ENCODE measurements around the gene SRGAP3. TPM values are rescaled to one million over a fixed set of nuclear protein-coding genes. Genes with fewer than 3 reads are reported as not detected.

Gene SRGAP3
- total RNA-seq, 4 donors from 2014 or later: 13.7 to 27.7 (median 18.5) TPM

- H3K4me3 ChIP-seq (ENCODE audit: low read depth, poor library complexity, severe bottlenecking): no peak overlapping the region
- intact Hi-C loops (cut with DNase I; ENCODE audit: low total_unique reads): no loop called here
- 83 to 100% methylated on average over 1 of the region's 1 CpG for WGBS, 2 donors
- TF ChIP-seq POLR2A (IDR thresholded peaks at IDR 0.05) (no peak), CTCF (IDR thresholded peaks at IDR 0.05) (no peak)
- DNase-seq (ENCODE audit: low spot score in 2 of 2): no peak
Observed at GRCh38 chr3:9081184-9081818, 168.1 kb downstream of the SRGAP3 start.

DNA sequence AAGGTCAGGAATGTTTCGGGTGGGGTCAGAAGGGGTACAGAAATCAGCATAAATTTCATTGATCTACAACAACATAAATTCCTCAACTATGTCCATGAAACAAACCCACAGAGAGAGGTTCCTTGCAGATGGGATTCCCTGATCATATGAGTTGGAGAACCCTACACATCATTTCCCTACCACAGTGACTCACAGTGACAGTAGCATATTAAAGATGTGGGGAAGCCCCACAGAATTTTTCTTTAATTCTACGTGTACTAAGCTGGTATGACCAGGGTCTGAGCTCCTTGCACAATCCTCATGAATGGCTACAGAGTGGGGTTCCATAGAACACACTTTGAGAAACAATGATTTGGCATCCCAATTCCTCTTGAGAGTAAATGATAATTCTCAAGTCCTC lies 169.3 kb downstream of the SRGAP3 start:
- DNase-seq (ENCODE audit: low spot score in 2 of 2): peak in 1 of 2 donors; percentile 6
- 76 to 78% methylated on average over 2 of the region's 2 CpGs for whole genome bisulfite sequencing, 2 donors
- intact Hi-C loops (cut with DNase I; ENCODE audit: low total_unique reads): no loop called here
- TF ChIP-seq CTCF (IDR thresholded peaks at IDR 0.05): no peak
- no peak for TF ChIP-seq POLR2A (IDR thresholded peaks at IDR 0.05)
- H3K4me3 ChIP-seq (ENCODE audit: low read depth, poor library complexity, severe bottlenecking): no peak overlapping the region

- intact Hi-C loops (cut with DNase I; ENCODE audit: low total_unique reads): loop anchor here (10.0 kb wide), 1 partner anchor 95 kb away; no protein-coding TSS in a partner anchor
- 66 to 74% methylated on average over 8 of the region's 8 CpGs for WGBS, 2 donors
- peak in 1 of 2 donors; percentile 82 for DNase-seq (ENCODE audit: low spot score in 2 of 2)
- TF ChIP-seq CTCF (IDR thresholded peaks at IDR 0.05) (no peak), POLR2A (IDR thresholded peaks at IDR 0.05) (no peak)
- H3K4me3 ChIP-seq (ENCODE audit: low read depth, poor library complexity, severe bottlenecking): no peak overlapping the region
Observed at GRCh38 chr3:9079676-9080075, 169.8 kb downstream of the SRGAP3 start.

- peak in 1 of 2 donors; percentile 25 for DNase-seq (ENCODE audit: low spot score in 2 of 2)
- intact Hi-C loops (cut with DNase I; ENCODE audit: low total_unique reads): loop anchor here (10.0 kb wide), 1 partner anchor 94 kb away; no protein-coding TSS in a partner anchor
- no peak overlapping the region for H3K4me3 ChIP-seq (ENCODE audit: low read depth, poor library complexity, severe bottlenecking)
- 89 to 90% methylated on average over 5 of the region's 5 CpGs for WGBS, 2 donors
- TF ChIP-seq CTCF (IDR thresholded peaks at IDR 0.05): no peak
- no peak for TF ChIP-seq POLR2A (IDR thresholded peaks at IDR 0.05)
Observed at GRCh38 chr3:9078561-9079240, 170.7 kb downstream of the SRGAP3 start.

DNA sequence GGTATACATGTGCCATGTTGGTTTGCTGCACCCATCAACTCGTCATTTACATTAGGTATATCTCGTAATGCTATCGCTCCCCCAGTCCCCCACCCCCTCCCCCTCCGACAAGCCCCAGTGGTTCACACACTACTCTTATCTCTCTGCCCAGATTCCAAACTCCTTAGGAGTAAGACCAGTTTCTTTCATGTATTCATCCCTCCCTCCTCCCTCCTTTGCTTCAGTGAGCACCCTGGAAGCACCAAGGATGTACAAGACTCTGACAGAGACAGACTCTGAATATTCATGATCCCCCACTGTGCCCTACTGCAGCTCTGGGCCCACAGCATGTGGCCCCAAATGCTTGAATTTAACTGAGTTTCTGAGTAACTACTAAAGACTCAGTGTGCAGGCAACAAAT lies 172.4 kb downstream of the SRGAP3 start:
- H3K4me3 ChIP-seq (ENCODE audit: low read depth, poor library complexity, severe bottlenecking): no peak overlapping the region
- TF ChIP-seq POLR2A (IDR thresholded peaks at IDR 0.05) (no peak), CTCF (IDR thresholded peaks at IDR 0.05) (no peak)
- 97% methylated on average over 4 of the region's 4 CpGs for WGBS, 2 donors
- DNase-seq (ENCODE audit: low spot score in 2 of 2): peak in 1 of 2 donors; percentile 13
- intact Hi-C loops (cut with DNase I; ENCODE audit: low total_unique reads): loop anchor here (10.0 kb wide), 1 partner anchor 92 kb away; no protein-coding TSS in a partner anchor

Measured in lower leg skin (tissue), 4 donors.